A673 (cell line): ENCODE results near the gene SLC36A3. TPM values are rescaled to one million over a fixed set of nuclear protein-coding genes. Genes with fewer than 3 reads are reported as not detected.

Experiments
- BruUV-seq: library from RNA; stranded (reverse); fragments of 400-500 nt; replicated peaks from 2 replicates; lab custom pipeline; 2021; lab: Mats Ljungman, UMichigan
- CTCF ChIA-PET: fragments of 300-600 bp; sonication (Branson Sonifier 250); formaldehyde crosslinking; loops from one replicate; lab custom pipeline; 2022; ENCODE audit warnings: antibody characterized with exemption; lab: Charles Lee
- POLR2A ChIA-PET: fragments of 300-600 bp; sonication (Branson Sonifier 250); formaldehyde crosslinking; loops from one replicate; lab custom pipeline; 2022; ENCODE audit warnings: antibody characterized with exemption; ENCODE audit not compliant: low non-redundant PET; lab: Charles Lee
- DNase-seq: peaks from one replicate; pipeline ENCODE4 v3.0.0-alpha.2; 2015; ENCODE audit warnings: low spot score
- H3K27ac ChIP-seq: fragments of 200-600 bp; sonication (generic); 2 replicates; pipeline ENCODE4 v1.5.1; 2016; ENCODE audit warnings: mixed run types, low read depth, mild to moderate bottlenecking, mixed read lengths, antibody characterized with exemption, low read length; ENCODE audit not compliant: poor library complexity, severe bottlenecking
- H3K27me3 ChIP-seq: fragments of 200-600 bp; sonication (generic); replicated peaks from 2 replicates; pipeline ENCODE4 v1.6.1; 2017; ENCODE audit warnings: mixed run types, low read depth, mild to moderate bottlenecking, mixed read lengths, antibody characterized with exemption, low read length; ENCODE audit not compliant: insufficient read depth, poor library complexity
- H3K36me3 ChIP-seq: fragments of 200-600 bp; sonication (generic); 2 replicates; pipeline ENCODE4 v1.6.1; 2016; ENCODE audit warnings: mixed run types, mild to moderate bottlenecking, mixed read lengths, antibody characterized with exemption, low read length; ENCODE audit not compliant: insufficient read depth, poor library complexity, severe bottlenecking
- H3K4me1 ChIP-seq: fragments of 200-600 bp; sonication (generic); 2 replicates; pipeline ENCODE4 v1.6.1; 2017; ENCODE audit warnings: mixed run types, mild to moderate bottlenecking, mixed read lengths, antibody characterized with exemption, low read length; ENCODE audit not compliant: insufficient read depth, poor library complexity, severe bottlenecking
- H3K4me3 ChIP-seq: fragments of 200-600 bp; sonication (generic); 2 replicates; pipeline ENCODE4 v1.5.1; 2016; ENCODE audit warnings: low read depth, mixed run types, mild to moderate bottlenecking, mixed read lengths, low read length; ENCODE audit not compliant: poor library complexity, severe bottlenecking
- H3K9me3 ChIP-seq: fragments of 200-600 bp; sonication (generic); 2 replicates; pipeline ENCODE4 v1.6.1; 2016; ENCODE audit warnings: mixed run types, low read depth, mild to moderate bottlenecking, mixed read lengths, antibody characterized with exemption, low read length; ENCODE audit not compliant: poor library complexity, severe bottlenecking
- CTCF ChIP-seq: fragments of 300-800, 200-600 bp; sonication (generic); conservative IDR thresholded peaks from 2 replicates; pipeline ENCODE4 v1.5.1; 2017; ENCODE audit warnings: low read depth, mild to moderate bottlenecking, antibody characterized with exemption, low read length, moderate library complexity, mixed read lengths
- EZH2 ChIP-seq: fragments of 200-600 bp; sonication (generic); IDR thresholded peaks from 2 replicates; pipeline ENCODE4 v1.6.1; 2017; ENCODE audit warnings: borderline replicate concordance, low read depth, mild to moderate bottlenecking, mixed read lengths, antibody characterized with exemption, low read length; ENCODE audit not compliant: poor library complexity, severe bottlenecking
- intact Hi-C: fragments of 100-400 bp; cut with micrococcal nuclease; formaldehyde crosslinking; loops from one replicate; pipeline ENCODE4 v1.10.0; 2022; ENCODE audit not compliant: unreplicated experiment
- total RNA-seq: library from RNA; stranded (reverse); gene quantifications from 2 replicates; pipeline ENCODE4 v1.2.3, GENCODE V29; 2021

Gene SLC36A3
- total RNA-seq, 1 experiment from 2014 or later = not detected

DNA sequence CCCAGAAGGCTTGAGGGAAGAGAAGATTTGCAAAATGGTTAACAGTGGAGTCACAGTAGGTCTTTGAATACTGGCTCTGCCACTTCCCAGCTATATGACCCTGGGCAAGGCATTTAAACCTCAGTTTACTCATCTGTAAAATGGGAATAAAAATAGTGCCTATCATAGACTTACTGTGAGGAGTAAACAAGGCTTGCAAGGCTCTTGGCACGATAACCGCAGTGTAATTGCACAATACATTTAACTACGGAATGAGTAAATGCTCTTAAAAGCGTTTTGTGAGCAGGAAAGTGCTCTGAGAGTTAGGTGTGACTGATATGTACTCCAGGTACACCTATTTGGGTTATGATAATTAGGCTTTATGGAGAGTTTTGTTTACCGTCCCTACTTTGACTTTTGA lies 8.4 kb downstream of the SLC36A3 start:
- Histone ChIP-seq H3K4me3 (no peak overlapping the region), H3K4me1 (no peaks in the 10 kb centered on the region), H3K27ac (no peak overlapping the region), H3K9me3 (no peaks in the 10 kb centered on the region), H3K27me3 (peaks cover 3% of the 10 kb centered on the region), H3K36me3 (no peaks in the 10 kb centered on the region)
- intact Hi-C loops = no loop called here
- DNase-seq = no peak
- BruUV-seq = no TSS peak
- CTCF ChIA-PET = no interaction called here
- no peak for TF ChIP-seq EZH2
- no peak for TF ChIP-seq CTCF
- POLR2A ChIA-PET = no interaction called here

- Histone ChIP-seq H3K27ac (no peak overlapping the region), H3K4me3 (no peak overlapping the region), H3K27me3 (peaks cover 3% of the 10 kb centered on the region), H3K9me3 (no peaks in the 10 kb centered on the region), H3K36me3 (no peaks in the 10 kb centered on the region), H3K4me1 (no peaks in the 10 kb centered on the region)
- BruUV-seq = no TSS peak
- TF ChIP-seq EZH2 (no peak), CTCF (no peak)
- CTCF ChIA-PET = no interaction called here
- DNase-seq = no peak
- POLR2A ChIA-PET = no interaction called here
- intact Hi-C loops = no loop called here
Measured at GRCh38 chr5:151293624-151294023, 9.9 kb downstream of the SLC36A3 start.

DNA sequence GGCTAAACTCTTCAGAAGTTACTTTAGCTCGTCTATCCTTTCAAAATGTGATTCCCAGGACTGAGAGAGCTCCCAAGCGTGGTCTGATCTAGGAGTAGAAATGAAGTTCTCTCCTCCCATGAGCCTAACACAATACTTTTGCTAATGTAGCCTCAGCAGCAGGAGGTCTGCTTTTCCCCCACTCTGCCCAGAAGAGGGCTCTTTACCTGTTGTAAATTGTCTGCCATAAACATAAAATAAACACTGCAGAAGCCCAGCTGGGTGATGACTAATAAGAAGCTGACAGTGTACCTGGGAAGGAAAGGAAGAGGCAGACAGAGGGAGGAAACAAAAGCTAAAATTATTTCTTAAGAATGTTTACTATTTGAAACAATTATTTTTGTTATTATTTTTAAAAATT lies 15.4 kb downstream of the SLC36A3 start:
- Histone ChIP-seq H3K36me3 (no peaks in the 10 kb centered on the region), H3K9me3 (no peaks in the 10 kb centered on the region), H3K4me3 (no peak overlapping the region), H3K4me1 (no peaks in the 10 kb centered on the region), H3K27ac (no peak overlapping the region), H3K27me3 (no peaks in the 10 kb centered on the region)
- no TSS peak for BruUV-seq
- no peak for DNase-seq
- intact Hi-C loops = no loop called here
- CTCF ChIA-PET = no interaction called here
- no peak for TF ChIP-seq EZH2
- no peak for TF ChIP-seq CTCF
- POLR2A ChIA-PET = no interaction called here
